Measurements from ENCODE around the gene IP6K3.

Gene IP6K3

DNA sequence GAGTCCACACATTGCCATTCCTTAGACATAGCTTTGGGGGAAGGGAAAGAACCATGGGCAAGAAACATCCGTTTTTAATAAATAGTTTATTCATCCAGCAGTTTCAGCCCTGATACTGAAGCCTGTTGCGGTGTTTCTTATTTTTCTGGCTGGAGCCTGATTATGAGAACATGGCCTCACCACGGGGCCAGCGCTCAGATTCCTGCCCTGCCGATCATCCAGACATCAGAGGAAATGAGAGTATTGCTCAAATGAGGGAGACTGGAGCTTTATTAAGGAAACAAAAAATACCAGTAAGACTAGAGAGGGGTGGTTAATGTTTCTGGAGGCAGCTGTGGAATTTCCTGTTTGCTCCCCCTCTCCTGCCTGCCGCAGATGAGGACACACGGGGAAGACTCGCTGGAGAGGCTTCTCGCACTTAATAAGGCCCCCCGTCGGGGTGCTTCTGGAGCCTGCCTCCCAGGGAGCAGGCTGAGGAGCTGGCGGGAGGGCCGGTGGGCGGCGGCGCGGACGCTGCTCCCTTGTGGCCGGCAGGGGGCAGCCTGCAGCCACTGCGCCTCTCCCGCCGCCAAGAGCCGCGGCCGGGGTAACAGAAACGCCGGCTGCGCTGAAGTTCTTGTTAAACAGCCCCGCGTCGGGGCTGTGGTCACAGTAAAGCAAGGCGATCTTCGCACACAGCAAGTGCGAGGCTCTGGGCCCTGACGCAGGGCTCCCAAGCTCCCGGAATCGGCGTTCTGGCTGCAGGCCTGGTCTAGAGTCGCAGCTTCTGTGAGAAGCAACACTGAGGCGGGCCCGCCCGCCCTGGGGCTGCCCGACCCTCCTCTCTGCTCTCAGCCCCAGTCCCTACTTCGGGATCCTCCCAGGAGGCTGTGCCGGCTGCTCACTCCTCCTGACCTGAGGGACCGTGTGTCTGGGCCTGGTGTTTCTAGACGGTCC, 24.7 kb upstream of the IP6K3 start:
- H3K36me3 ChIP-seq (ENCODE audit: control insufficient read depth, low read length), result peaks cover 38% of the 10 kb centered on the region
- H3F3A ChIP-seq (ENCODE audit: control insufficient read depth, insufficient read depth), result no peaks in the 10 kb centered on the region; the same call in 1 of the 2 replicates
- no peaks in the 10 kb centered on the region for H3K9me2 ChIP-seq (replicated peaks; ENCODE audit: control insufficient read depth, low read length)
- H3K4me3 ChIP-seq (ENCODE audit: low read length), result no peak overlapping the region
- TF ChIP-seq EZH2phosphoT487 (IDR thresholded peaks at IDR 0.05; ENCODE audit: borderline replicate concordance, low read length), result no peak
- TF ChIP-seq, protein P1, sequence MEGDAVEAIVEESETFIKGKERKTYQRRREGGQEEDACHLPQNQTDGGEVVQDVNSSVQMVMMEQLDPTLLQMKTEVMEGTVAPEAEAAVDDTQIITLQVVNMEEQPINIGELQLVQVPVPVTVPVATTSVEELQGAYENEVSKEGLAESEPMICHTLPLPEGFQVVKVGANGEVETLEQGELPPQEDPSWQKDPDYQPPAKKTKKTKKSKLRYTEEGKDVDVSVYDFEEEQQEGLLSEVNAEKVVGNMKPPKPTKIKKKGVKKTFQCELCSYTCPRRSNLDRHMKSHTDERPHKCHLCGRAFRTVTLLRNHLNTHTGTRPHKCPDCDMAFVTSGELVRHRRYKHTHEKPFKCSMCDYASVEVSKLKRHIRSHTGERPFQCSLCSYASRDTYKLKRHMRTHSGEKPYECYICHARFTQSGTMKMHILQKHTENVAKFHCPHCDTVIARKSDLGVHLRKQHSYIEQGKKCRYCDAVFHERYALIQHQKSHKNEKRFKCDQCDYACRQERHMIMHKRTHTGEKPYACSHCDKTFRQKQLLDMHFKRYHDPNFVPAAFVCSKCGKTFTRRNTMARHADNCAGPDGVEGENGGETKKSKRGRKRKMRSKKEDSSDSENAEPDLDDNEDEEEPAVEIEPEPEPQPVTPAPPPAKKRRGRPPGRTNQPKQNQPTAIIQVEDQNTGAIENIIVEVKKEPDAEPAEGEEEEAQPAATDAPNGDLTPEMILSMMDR (IDR thresholded peaks at IDR 0.05; ENCODE audit: low read depth, low read length, poor library complexity, severe bottlenecking), result peak; percentile 86
- no peaks in the 10 kb centered on the region for H3K27me3 ChIP-seq (ENCODE audit: control insufficient read depth, low read length)
- no peaks in the 10 kb centered on the region for H4K20me1 ChIP-seq (ENCODE audit: control insufficient read depth, insufficient read depth, low read depth, low read length)
- H3K4me2 ChIP-seq (ENCODE audit: low read length), result no peak overlapping the region
- no peaks in the 10 kb centered on the region for H3K9me3 ChIP-seq (ENCODE audit: control insufficient read depth, insufficient read depth, low read length)
- no peak overlapping the region for H3K27ac ChIP-seq (ENCODE audit: low read depth, low read length)
- H3K4me1 ChIP-seq (ENCODE audit: control insufficient read depth, low read length), result peaks cover 7% of the 10 kb centered on the region
- H3K79me2 ChIP-seq (ENCODE audit: control insufficient read depth, low read length), result no peaks in the 10 kb centered on the region

DNA sequence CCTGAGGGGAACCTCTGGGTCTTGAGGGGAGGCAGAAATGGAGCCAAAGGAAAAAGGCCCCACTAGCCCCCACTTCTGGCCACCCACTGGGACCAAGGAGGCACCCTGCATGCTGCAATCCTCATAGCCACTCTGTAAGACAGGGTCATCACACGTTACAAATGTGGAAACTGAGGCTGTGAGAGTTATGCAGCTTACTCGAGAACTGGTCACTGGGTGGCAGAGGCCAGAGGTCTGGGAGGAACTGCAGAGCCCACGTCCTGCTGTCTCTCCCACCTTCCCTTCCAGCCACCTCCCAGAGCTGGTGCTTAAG, 24.1 kb upstream of the IP6K3 start:
- Histone ChIP-seq H4K20me1 (ENCODE audit: control insufficient read depth, insufficient read depth, low read depth, low read length) (no peaks in the 10 kb centered on the region), H3K4me3 (ENCODE audit: low read length) (no peak overlapping the region), H3K9me2 (replicated peaks; ENCODE audit: control insufficient read depth, low read length) (no peaks in the 10 kb centered on the region), H3K9me3 (ENCODE audit: control insufficient read depth, insufficient read depth, low read length) (no peaks in the 10 kb centered on the region), H3K4me1 (ENCODE audit: control insufficient read depth, low read length) (peaks cover 7% of the 10 kb centered on the region), H3K79me2 (ENCODE audit: control insufficient read depth, low read length) (no peaks in the 10 kb centered on the region), H3K27me3 (ENCODE audit: control insufficient read depth, low read length) (no peaks in the 10 kb centered on the region), H3K4me2 (ENCODE audit: low read length) (no peak overlapping the region), H3K27ac (ENCODE audit: low read depth, low read length) (no peak overlapping the region), H3K36me3 (ENCODE audit: control insufficient read depth, low read length) (peaks cover 31% of the 10 kb centered on the region), H3F3A (ENCODE audit: control insufficient read depth, insufficient read depth) (no peaks in the 10 kb centered on the region; the same call in 1 of the 2 replicates)
- TF ChIP-seq, protein P1 (IDR thresholded peaks at IDR 0.05; ENCODE audit: low read depth, low read length, poor library complexity, severe bottlenecking), result no peak
- no peak for TF ChIP-seq EZH2phosphoT487 (IDR thresholded peaks at IDR 0.05; ENCODE audit: borderline replicate concordance, low read length)

- Histone ChIP-seq H3K9me2 (replicated peaks; ENCODE audit: control insufficient read depth, low read length) (no peaks in the 10 kb centered on the region), H3K36me3 (ENCODE audit: control insufficient read depth, low read length) (peaks cover 26% of the 10 kb centered on the region), H3K4me1 (ENCODE audit: control insufficient read depth, low read length) (peaks cover 7% of the 10 kb centered on the region), H3K27me3 (ENCODE audit: control insufficient read depth, low read length) (no peaks in the 10 kb centered on the region), H4K20me1 (ENCODE audit: control insufficient read depth, insufficient read depth, low read depth, low read length) (no peaks in the 10 kb centered on the region), H3K27ac (ENCODE audit: low read depth, low read length) (no peak overlapping the region), H3K79me2 (ENCODE audit: control insufficient read depth, low read length) (no peaks in the 10 kb centered on the region), H3K9me3 (ENCODE audit: control insufficient read depth, insufficient read depth, low read length) (no peaks in the 10 kb centered on the region), H3K4me3 (ENCODE audit: low read length) (no peak overlapping the region), H3K4me2 (ENCODE audit: low read length) (no peak overlapping the region), H3F3A (ENCODE audit: control insufficient read depth, insufficient read depth) (no peaks in the 10 kb centered on the region; the same call in 1 of the 2 replicates)
- TF ChIP-seq EZH2phosphoT487 (IDR thresholded peaks at IDR 0.05; ENCODE audit: borderline replicate concordance, low read length), result no peak
- TF ChIP-seq, protein P1 (IDR thresholded peaks at IDR 0.05; ENCODE audit: low read depth, low read length, poor library complexity, severe bottlenecking), result no peak
Measured at GRCh38 chr6:33770124-33770832, 23.6 kb upstream of the IP6K3 start.

Measured in DOHH2 (cell line).